B cell (primary cell): ENCODE measurements around the gene PTPN21. TPM values are rescaled to one million over a fixed set of nuclear protein-coding genes. Genes with fewer than 3 reads are reported as not detected.

Experiments
- ATAC-seq: fragments of 200-7000 bp; cut with Tn5 transposase; one replicate; pipeline ENCODE4 v1.10.0; 2021; ENCODE audit warnings: low read depth, mild to moderate bottlenecking, moderate number of reproducible peaks, moderate library complexity
- CTCF ChIA-PET: fragments of 350-600 bp; sonication (Branson Sonifier 250); formaldehyde crosslinking; loops from one replicate; lab custom pipeline; 2021; ENCODE audit warnings: antibody characterized with exemption, inconsistent platforms; lab: Charles Lee
- POLR2A ChIA-PET: fragments of 350-600 bp; sonication (Branson Sonifier 250); formaldehyde crosslinking; loops from one replicate; lab custom pipeline; 2021; ENCODE audit warnings: antibody characterized with exemption; lab: Charles Lee
- DNase-seq: peaks from one replicate; pipeline ENCODE4 v3.0.0; 2013
- H2AFZ ChIP-seq: 2 replicates; pipeline ENCODE4 v1.6.1; 2012; ENCODE audit warnings: mild to moderate bottlenecking, low read depth, low read length; ENCODE audit not compliant: insufficient read depth, poor library complexity, severe bottlenecking
- H3K27ac ChIP-seq, 2 donors: 1 replicate in 1 of 2; 2 replicates in 1 of 2; pipeline ENCODE4 v1.5.1; 2012 to 2013; ENCODE audit warnings: low read length in 2 of 2, mild to moderate bottlenecking in 2 of 2, moderate library complexity in 1 of 2
- H3K27me3 ChIP-seq, 4 experiments: fragments of 200-600 bp in 1 of 4; sonication (generic) in 1 of 4; replicated peaks in 1 of 4; 1 replicate in 2 of 4; 2 replicates in 2 of 4; pipeline versions ENCODE4 v1.6.1 to v1.7.0; 2013 to 2016; ENCODE audit warnings: low read length in 3 of 4, mild to moderate bottlenecking in 2 of 4, mixed read lengths in 1 of 4, moderate library complexity in 1 of 4; ENCODE audit not compliant: insufficient read depth in 4 of 4, control insufficient read depth in 3 of 4; ENCODE audit errors: control extremely low read depth in 1 of 4
- H3K36me3 ChIP-seq, 2 experiments: replicated peaks in 1 of 2; 1 replicate in 1 of 2; 2 replicates in 1 of 2; pipeline versions ENCODE4 v1.6.1 to v1.7.1; 2013; ENCODE audit warnings: low read length in 1 of 2; ENCODE audit not compliant: insufficient read depth in 2 of 2, control insufficient read depth in 1 of 2; ENCODE audit errors: control extremely low read depth in 1 of 2, extremely low read depth in 1 of 2
- H3K4me1 ChIP-seq, 2 donors: fragments of 200-600 bp in 1 of 2; sonication (generic) in 1 of 2; 1 replicate in 1 of 2; 2 replicates in 1 of 2; pipeline versions ENCODE4 v1.5.1 to v1.6.1; 2013 to 2017; ENCODE audit warnings: low read length in 2 of 2; ENCODE audit not compliant: control insufficient read depth in 2 of 2, insufficient read depth in 2 of 2
- H3K4me2 ChIP-seq: replicated peaks from 2 replicates; pipeline ENCODE3; 2012; ENCODE audit warnings: mild to moderate bottlenecking, low read depth, low read length; ENCODE audit not compliant: poor library complexity, severe bottlenecking
- H3K4me3 ChIP-seq, 5 experiments: fragments of 200-600 bp in 1 of 5; sonication (generic) in 1 of 5; 1 replicate in 3 of 5; 2 replicates in 2 of 5; pipeline versions ENCODE4 v1.5.1 to v1.7.0; 2011 to 2016; ENCODE audit warnings: low read length in 4 of 5, mild to moderate bottlenecking in 4 of 5, low read depth in 2 of 5, control low read depth in 1 of 5, moderate library complexity in 1 of 5; ENCODE audit not compliant: insufficient read depth in 1 of 5; ENCODE audit errors: control extremely low read depth in 1 of 5, extremely low read depth in 1 of 5
- H3K79me2 ChIP-seq: fragments of 200-600 bp; sonication (generic); one replicate; pipeline ENCODE4 v1.6.0; 2016; ENCODE audit warnings: low read length; ENCODE audit not compliant: control insufficient read depth, insufficient read depth
- H3K9ac ChIP-seq: fragments of 200-600 bp; sonication (generic); 2 replicates; pipeline ENCODE4 v1.6.1; 2017; ENCODE audit warnings: mild to moderate bottlenecking, low read length, moderate library complexity
- H3K9me3 ChIP-seq, 3 donors: one replicate each; pipeline versions ENCODE4 v1.6.1 to v1.7.1; 2013; ENCODE audit warnings: low read length in 2 of 3; ENCODE audit not compliant: control insufficient read depth in 2 of 3, insufficient read depth in 1 of 3; ENCODE audit errors: control extremely low read depth in 1 of 3
- H4K20me1 ChIP-seq: 2 replicates; pipeline ENCODE4 v1.6.0; 2012; ENCODE audit warnings: mild to moderate bottlenecking, low read length; ENCODE audit not compliant: insufficient read depth, control insufficient read depth, poor library complexity, severe bottlenecking
- H3K27ac Mint-ChIP-seq: one replicate; pipeline ENCODE4 v1.8.0; 2021; ENCODE audit warnings: mixed read lengths
- H3K27me3 Mint-ChIP-seq: one replicate; pipeline ENCODE4 v1.8.0; 2021; ENCODE audit warnings: mixed read lengths
- H3K4me1 Mint-ChIP-seq: one replicate; pipeline ENCODE4 v1.8.0; 2021; ENCODE audit warnings: mixed read lengths
- H3K4me3 Mint-ChIP-seq: one replicate; pipeline ENCODE4 v1.8.0; 2021; ENCODE audit warnings: mixed read lengths
- H3K9me3 Mint-ChIP-seq: one replicate; pipeline ENCODE4 v1.8.0; 2022; ENCODE audit warnings: mixed read lengths; ENCODE audit not compliant: insufficient read depth
- CTCF ChIP-seq: fragments of 200-600 bp; IDR thresholded peaks from one replicate; pipeline ENCODE4 v1.8.0; 2022; ENCODE audit warnings: antibody characterized with exemption, mild to moderate bottlenecking
- EZH2 ChIP-seq: IDR thresholded peaks from 2 replicates; pipeline ENCODE4 v1.6.1; 2012; ENCODE audit warnings: borderline replicate concordance, low read depth, mild to moderate bottlenecking, moderate library complexity, low read length; ENCODE audit not compliant: insufficient read depth, poor library complexity, severe bottlenecking
- WGBS: methylation state at CpG from one replicate; pipeline ENCODE4 v1.1.5; 2013; ENCODE audit warnings: missing lambda C conversion rate; ENCODE audit not compliant: insufficient coverage; 5-methylcytosine and 5-hydroxymethylcytosine counted together
- intact Hi-C: fragments of 100-400 bp; cut with micrococcal nuclease; formaldehyde crosslinking; loops from one replicate; pipeline ENCODE4 v1.10.0; 2022
- polyA plus RNA-seq: library from polyadenylated mRNA; depleted of rRNA; stranded (reverse); fragments of >200 nt; gene quantifications from 2 replicates; pipeline ENCODE4 v1.2.3, GENCODE V29; 2012
- total RNA-seq, 2 donors: library from RNA; stranded (reverse); fragments of 120-200 nt in 1 of 2; gene quantifications; 1 replicate in 1 of 2; 2 replicates in 1 of 2; pipeline versions ENCODE4 v1.2.3 to v1.2.4, GENCODE V29; 2013 to 2022

Gene PTPN21
- total and polyA plus RNA-seq, 2 donors (not counting 1 experiment from before 2014, with no cell fraction given), result not detected

- H3K27me3 Mint-ChIP-seq, result peaks cover 13% of the 10 kb centered on the region
- peak within 1 kb of the TSS; percentile 90 for H3K27ac Mint-ChIP-seq
- H3K4me1 ChIP-seq, result peaks cover 12 to 14% of the 10 kb centered on the region in 2 donors
- peaks cover 15% of the 10 kb centered on the region for H3K79me2 ChIP-seq
- H3K4me3 ChIP-seq, result peak within 1 kb of the TSS; percentile 63 to 93 (median 86)
- peaks cover 20% of the 10 kb centered on the region for H3K4me1 Mint-ChIP-seq
- peaks cover 0 to 13% (median 3%) of the 10 kb centered on the region in 4 experiments for H3K27me3 ChIP-seq
- POLR2A ChIA-PET, result no interaction called here
- CTCF ChIA-PET, result interaction anchor here (0.6 to 1.0 kb wide), 2 partner anchors 10 to 11 kb away, joined by 3 read pairs; no protein-coding TSS in a partner anchor
- WGBS, result under 1% methylated on average over 95 of the region's 99 CpGs
- H3K9ac ChIP-seq, result peak within 1 kb of the TSS; percentile 85
- peak within 1 kb of the TSS; percentile 86 for H3K4me2 ChIP-seq
- H3K36me3 ChIP-seq, result peaks cover 4 to 6% of the 10 kb centered on the region in 2 experiments
- H3K27ac ChIP-seq, result peak within 1 kb of the TSS; percentile 48 to 75
- DNase-seq (peak; percentile 93), ATAC-seq (peak; percentile 95)
- H3K4me3 Mint-ChIP-seq, result peak within 1 kb of the TSS; percentile 94
- peaks cover 2 to 4% (median 3%) of the 10 kb centered on the region in 3 donors for H3K9me3 ChIP-seq
- H2AFZ ChIP-seq, result peak within 1 kb of the TSS; percentile 96
- no peaks in the 10 kb centered on the region for H4K20me1 ChIP-seq
- intact Hi-C loops, result loop anchor here (1.0 to 10.0 kb wide), 6 partner anchors 178 to 1392 kb away; partner anchors contain the start of genes EFCAB11, EML5, GALC and SPATA7
- no peak for TF ChIP-seq EZH2
- no peak for TF ChIP-seq CTCF
- no peaks in the 10 kb centered on the region for H3K9me3 Mint-ChIP-seq
These were observed 8.3 kb upstream of the PTPN21 start, which contains the start of gene ZC3H14 for GRCh38 chr14:88562831-88563686. TSS of gene ZC3H14 (plus strand) at chr14:88563037. CDS start at chr14:88563134, 97 bp downstream.

- ATAC-seq (no peak), DNase-seq (no peak)
- peak overlapping the region; percentile 63 to 93 (median 86) for H3K4me3 ChIP-seq
- H3K4me2 ChIP-seq, result peak overlapping the region; percentile 86
- H3K36me3 ChIP-seq, result peaks cover 0 to 1% of the 10 kb centered on the region in 2 experiments
- peaks cover 0 to 3% (median 0%) of the 10 kb centered on the region in 3 donors for H3K9me3 ChIP-seq
- peaks cover 12 to 14% of the 10 kb centered on the region in 2 donors for H3K4me1 ChIP-seq
- H2AFZ ChIP-seq, result peak overlapping the region; percentile 96
- H3K9me3 Mint-ChIP-seq, result no peaks in the 10 kb centered on the region
- no peak overlapping the region for H3K27ac ChIP-seq
- no peaks in the 10 kb centered on the region for H4K20me1 ChIP-seq
- H3K27me3 Mint-ChIP-seq, result peaks cover 13% of the 10 kb centered on the region
- ChIA-PET CTCF (interaction anchor here (1.0 kb wide), 1 partner anchor 11 kb away, joined by 3 read pairs; no protein-coding TSS in a partner anchor), POLR2A (no interaction called here)
- 74% methylated on average over 2 of the region's 5 CpGs for WGBS
- intact Hi-C loops, result loop anchor here (1.0 to 10.0 kb wide), 5 partner anchors 178 to 1392 kb away; partner anchors contain the start of genes EFCAB11, EML5, GALC and SPATA7
- H3K4me3 Mint-ChIP-seq, result peak overlapping the region; percentile 94
- H3K9ac ChIP-seq, result peak overlapping the region; percentile 85
- peaks cover 0 to 13% (median 3%) of the 10 kb centered on the region in 4 experiments for H3K27me3 ChIP-seq
- peaks cover 20% of the 10 kb centered on the region for H3K4me1 Mint-ChIP-seq
- peaks cover 15% of the 10 kb centered on the region for H3K79me2 ChIP-seq
- H3K27ac Mint-ChIP-seq, result peak overlapping the region; percentile 90
- no peak for TF ChIP-seq EZH2
- no peak for TF ChIP-seq CTCF
These were observed 7.7 kb upstream of the PTPN21 start for GRCh38 chr14:88562532-88562830.
